MM.1S (cell line): Measurements from ENCODE around the gene MRAP2.

Experiments used
- CTCF ChIP-seq: fragments of 300-600 bp; sonication (generic); IDR thresholded peaks from 2 replicates; pipeline ENCODE4 v1.5.1; 2016; ENCODE audit warnings: antibody characterized with exemption, low read length, mixed read lengths
- EZH2phosphoT487 ChIP-seq: fragments of 300-600 bp; sonication (generic); IDR thresholded peaks from 2 replicates; pipeline ENCODE4 v1.6.1; 2018; ENCODE audit warnings: antibody characterized with exemption, low read length

GRCh38 chr6:84027340-84028181, 6.0 kb upstream of the MRAP2 start:
- no peak for TF ChIP-seq EZH2phosphoT487
- TF ChIP-seq CTCF, result no peak
